H1 (cell line): ENCODE measurements around the gene SRRM4. TPM values are rescaled to one million over a fixed set of nuclear protein-coding genes. Genes with fewer than 3 reads are reported as not detected.

ENCODE experiments used
- ASH2L ChIP-seq: fragments of 200-600, 300-600 bp; sonication (generic); IDR thresholded peaks from one replicate; pipeline ENCODE4 v1.7.1; 2017; ENCODE audit warnings: low read length
- BRCA1 ChIP-seq: IDR thresholded peaks from 2 replicates; pipeline ENCODE4 v1.6.1; 2012; ENCODE audit warnings: low read depth, low read length, improper control_type of control experiment
- CBX5 ChIP-seq: fragments of 300-800, 300-1000 bp; sonication (generic); IDR thresholded peaks from 2 replicates; pipeline ENCODE4 v1.7.1; 2016; ENCODE audit warnings: antibody characterized with exemption, low read length, low read depth
- CBX8 ChIP-seq: fragments of 300-800, 300-1000 bp; sonication (generic); IDR thresholded peaks from 2 replicates; pipeline ENCODE4 v1.7.1; 2016; ENCODE audit warnings: low read depth, low read length, borderline replicate concordance
- CEBPB ChIP-seq: IDR thresholded peaks from 2 replicates; pipeline ENCODE4 v1.6.1; 2012; ENCODE audit warnings: low read depth, low read length
- CREB1 ChIP-seq: IDR thresholded peaks from 2 replicates; pipeline ENCODE4 v1.6.1; 2012; ENCODE audit warnings: inconsistent platforms
- CTBP2 ChIP-seq: IDR thresholded peaks from 2 replicates; pipeline ENCODE4 v1.7.0; 2011; ENCODE audit warnings: borderline replicate concordance, mild to moderate bottlenecking, moderate library complexity, mixed read lengths, low read length; ENCODE audit not compliant: insufficient read depth, insufficient read length
- EGR1 ChIP-seq: IDR thresholded peaks from 2 replicates; pipeline ENCODE4 v1.6.1; 2011; ENCODE audit warnings: low read depth, low read length, borderline replicate concordance
- FOSL1 ChIP-seq: IDR thresholded peaks from 2 replicates; pipeline ENCODE4 v1.6.1; 2011; ENCODE audit warnings: mild to moderate bottlenecking, low read depth, low read length, moderate library complexity; ENCODE audit not compliant: insufficient read depth
- HDAC6 ChIP-seq: IDR thresholded peaks from one replicate; pipeline ENCODE4 v1.7.1; 2012; ENCODE audit warnings: low read depth, mild to moderate bottlenecking, inconsistent platforms, low read length, moderate library complexity
- JUND ChIP-seq: IDR thresholded peaks from 2 replicates; pipeline ENCODE4 v1.6.1; 2011; ENCODE audit warnings: mild to moderate bottlenecking, improper control_type of control experiment, low read length
- KDM1A ChIP-seq: fragments of 200-600, 300-600 bp; sonication (generic); IDR thresholded peaks from 2 replicates; pipeline ENCODE4 v1.7.1; 2016; ENCODE audit warnings: mild to moderate bottlenecking, low read length, borderline replicate concordance
- RFX5 ChIP-seq: IDR thresholded peaks from 2 replicates; pipeline ENCODE4 v1.6.1; 2011; ENCODE audit warnings: low read depth, low read length, improper control_type of control experiment, borderline replicate concordance
- SRF ChIP-seq: IDR thresholded peaks from 2 replicates; pipeline ENCODE4 v1.6.1; 2011; ENCODE audit warnings: mild to moderate bottlenecking, low read depth, low read length, moderate library complexity
- TAF1 ChIP-seq: IDR thresholded peaks from 2 replicates; pipeline ENCODE4 v1.6.1; 2011; ENCODE audit warnings: mild to moderate bottlenecking, low read depth, low read length
- TAF7 ChIP-seq: optimal IDR thresholded peaks from 2 replicates; pipeline ENCODE3; 2011; ENCODE audit warnings: low read depth, mild to moderate bottlenecking, inconsistent platforms, low read length, moderate library complexity, borderline replicate concordance
- ZNF274 ChIP-seq: IDR thresholded peaks from 2 replicates; pipeline ENCODE4 v1.7.0; 2012; ENCODE audit warnings: low read length, borderline replicate concordance; ENCODE audit errors: extremely low read depth
- polyA plus RNA-seq, 7 experiments: library from polyadenylated mRNA; depleted of rRNA in 3 of 7; stranded (reverse) in 5 of 7; unstranded in 2 of 7; fragments of >200 nt in 5 of 7; fragments of 200-250 nt in 2 of 7; gene quantifications; 1 replicate in 5 of 7; 2 replicates in 1 of 7; 4 replicates in 1 of 7; pipeline versions ENCODE4 v1.2.1 to v1.2.3, GENCODE V29; 2011 to 2013; ENCODE audit warnings: missing spikeins in 2 of 7, mixed read lengths in 2 of 7
- total RNA-seq: library from RNA; stranded (reverse); fragmentation: NEBNext Ultra II Directional; extraction: Animal tissue kit (Norgen Biotek cat#: 25700); gene quantifications from 2 replicates; pipeline ENCODE4 v1.2.1, GENCODE V29; 2021
- TF ChIP-seq, protein P1 (sequence below): IDR thresholded peaks from 2 replicates; pipeline ENCODE4 v1.6.1; 2011; ENCODE audit warnings: low read length, improper control_type of control experiment
- TF ChIP-seq, protein P2 (sequence below): IDR thresholded peaks from 2 replicates; pipeline ENCODE4 v1.6.1; 2012; ENCODE audit warnings: low read length, inconsistent platforms

Gene SRRM4
- total and polyA plus RNA-seq, 2 of the 8 experiments (the other 6 are each of a cell fraction or from before 2014, with no cell fraction given): 0.53 to 1.1 TPM

DNA sequence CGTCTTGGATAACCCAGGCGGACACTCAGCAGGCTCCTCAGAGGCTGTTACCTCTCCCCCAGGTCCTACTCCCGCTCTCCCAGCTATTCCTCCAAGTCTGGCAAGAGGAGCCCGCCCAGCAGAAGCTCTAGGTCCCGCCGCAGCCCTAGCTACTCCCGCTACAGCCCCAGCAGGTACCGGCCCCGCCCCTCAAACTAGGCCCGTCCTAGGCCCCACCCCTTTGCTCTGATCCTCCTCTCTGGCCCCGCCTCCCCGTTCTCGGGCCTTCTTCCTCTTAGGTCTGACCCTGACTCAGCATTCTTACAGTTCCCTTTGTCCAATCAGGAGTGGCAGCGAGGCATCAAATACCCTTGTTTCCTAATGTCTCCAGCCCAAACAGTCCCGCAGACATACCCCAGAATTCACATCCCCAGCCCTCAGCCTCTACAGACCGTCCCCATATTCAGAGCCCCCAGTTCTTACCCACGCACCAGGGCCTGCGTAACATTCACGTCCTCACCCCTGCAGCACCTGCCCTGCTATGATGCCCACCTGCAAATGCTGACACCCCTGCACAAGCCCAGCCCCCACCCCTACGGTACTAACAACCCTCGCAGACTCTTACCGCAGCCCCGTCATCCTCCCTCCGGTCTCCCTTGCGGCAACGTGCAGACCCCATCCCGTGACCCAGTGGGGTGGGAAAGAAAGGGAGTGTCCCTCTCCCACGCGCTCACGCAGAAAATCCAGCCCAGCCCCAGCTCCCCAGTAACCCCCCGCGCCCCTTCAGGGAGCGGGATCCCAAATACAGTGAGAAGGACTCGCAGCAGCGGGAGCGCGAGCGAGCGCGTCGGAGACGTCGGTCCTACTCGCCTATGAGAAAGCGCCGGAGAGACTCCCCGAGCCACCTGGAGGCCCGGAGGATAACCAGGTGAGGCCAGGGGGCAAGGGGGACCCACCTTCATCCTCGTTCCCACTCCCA lies 172.4 kb downstream of the SRRM4 start (continued):
- TF ChIP-seq, protein P1, sequence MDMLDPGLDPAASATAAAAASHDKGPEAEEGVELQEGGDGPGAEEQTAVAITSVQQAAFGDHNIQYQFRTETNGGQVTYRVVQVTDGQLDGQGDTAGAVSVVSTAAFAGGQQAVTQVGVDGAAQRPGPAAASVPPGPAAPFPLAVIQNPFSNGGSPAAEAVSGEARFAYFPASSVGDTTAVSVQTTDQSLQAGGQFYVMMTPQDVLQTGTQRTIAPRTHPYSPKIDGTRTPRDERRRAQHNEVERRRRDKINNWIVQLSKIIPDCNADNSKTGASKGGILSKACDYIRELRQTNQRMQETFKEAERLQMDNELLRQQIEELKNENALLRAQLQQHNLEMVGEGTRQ: no peak
- peak; percentile 35 for TF ChIP-seq TAF7
- TF ChIP-seq CBX5: no peak
- no peak for TF ChIP-seq HDAC6
- TF ChIP-seq FOSL1: no peak
- no peak for TF ChIP-seq SRF
- TF ChIP-seq EGR1: no peak
- no peak for TF ChIP-seq CBX8
- no peak for TF ChIP-seq CEBPB
- peak; percentile 42 for TF ChIP-seq CREB1
- TF ChIP-seq, protein P2, sequence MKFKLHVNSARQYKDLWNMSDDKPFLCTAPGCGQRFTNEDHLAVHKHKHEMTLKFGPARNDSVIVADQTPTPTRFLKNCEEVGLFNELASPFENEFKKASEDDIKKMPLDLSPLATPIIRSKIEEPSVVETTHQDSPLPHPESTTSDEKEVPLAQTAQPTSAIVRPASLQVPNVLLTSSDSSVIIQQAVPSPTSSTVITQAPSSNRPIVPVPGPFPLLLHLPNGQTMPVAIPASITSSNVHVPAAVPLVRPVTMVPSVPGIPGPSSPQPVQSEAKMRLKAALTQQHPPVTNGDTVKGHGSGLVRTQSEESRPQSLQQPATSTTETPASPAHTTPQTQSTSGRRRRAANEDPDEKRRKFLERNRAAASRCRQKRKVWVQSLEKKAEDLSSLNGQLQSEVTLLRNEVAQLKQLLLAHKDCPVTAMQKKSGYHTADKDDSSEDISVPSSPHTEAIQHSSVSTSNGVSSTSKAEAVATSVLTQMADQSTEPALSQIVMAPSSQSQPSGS: no peak
- peak; percentile 43 for TF ChIP-seq ASH2L
- no peak for TF ChIP-seq KDM1A
- no peak for TF ChIP-seq BRCA1
- no peak for TF ChIP-seq ZNF274
- TF ChIP-seq TAF1: no peak; the same call in none of the 2 replicates
- TF ChIP-seq CTBP2: no peak
- TF ChIP-seq JUND: no peak
- TF ChIP-seq RFX5: no peak
